Cardiac muscle cell (in vitro differentiated cells and primary cell): Measurements from ENCODE around the gene PSAP. TPM values are rescaled to one million over a fixed set of nuclear protein-coding genes. Genes with fewer than 3 reads are reported as not detected.

Source experiments
- DNase-seq, 2 donors: peaks; one replicate each; pipeline versions ENCODE4 v3.0.0 to v3.0.0-alpha.2; 2010 to 2017; ENCODE audit warnings: low read depth in 1 of 2, low spot score in 1 of 2
- H3K27ac ChIP-seq: fragments of 200-600 bp; sonication (generic); 2 replicates; pipeline ENCODE4 v1.5.1; 2016
- H3K27me3 ChIP-seq: fragments of 200-600 bp; sonication (generic); 2 replicates; pipeline ENCODE4 v1.6.0; 2016; ENCODE audit warnings: control low read depth
- H3K36me3 ChIP-seq: fragments of 200-600 bp; sonication (generic); 2 replicates; pipeline ENCODE4 v1.5.1; 2016; ENCODE audit warnings: control low read depth
- H3K4me1 ChIP-seq: fragments of 200-600 bp; sonication (generic); 2 replicates; pipeline ENCODE4 v1.8.1; 2017; ENCODE audit warnings: low read depth, mild to moderate bottlenecking, mixed run types
- H3K4me3 ChIP-seq: fragments of 200-600 bp; sonication (generic); 2 replicates; pipeline ENCODE4 v1.5.1; 2016; ENCODE audit warnings: mild to moderate bottlenecking
- H3K9me3 ChIP-seq: fragments of 200-600 bp; sonication (generic); 2 replicates; pipeline ENCODE4 v1.5.1; 2017; ENCODE audit warnings: low read depth, mild to moderate bottlenecking, control low read depth
- polyA plus RNA-seq: library from polyadenylated mRNA; unstranded; fragments of >200 nt; fragmentation: Nextera tagmentation; extraction: Ambion mirVana; gene quantifications from 2 replicates; pipeline ENCODE4 v1.2.1, GENCODE V29; 2016
- total RNA-seq: library from RNA; depleted of rRNA; stranded (reverse); fragments of >200 nt; gene quantifications from 2 replicates; pipeline ENCODE4 v1.2.3, GENCODE V29; 2016
- TF ChIP-seq, protein P1 (sequence below): IDR thresholded peaks from 2 replicates; pipeline ENCODE4 v1.5.1; 2012; ENCODE audit warnings: low read depth, mild to moderate bottlenecking, low read length

PSAP gene
- total and polyA plus RNA-seq, 2 experiments from 2014 or later = 624 to 844 TPM

DNA sequence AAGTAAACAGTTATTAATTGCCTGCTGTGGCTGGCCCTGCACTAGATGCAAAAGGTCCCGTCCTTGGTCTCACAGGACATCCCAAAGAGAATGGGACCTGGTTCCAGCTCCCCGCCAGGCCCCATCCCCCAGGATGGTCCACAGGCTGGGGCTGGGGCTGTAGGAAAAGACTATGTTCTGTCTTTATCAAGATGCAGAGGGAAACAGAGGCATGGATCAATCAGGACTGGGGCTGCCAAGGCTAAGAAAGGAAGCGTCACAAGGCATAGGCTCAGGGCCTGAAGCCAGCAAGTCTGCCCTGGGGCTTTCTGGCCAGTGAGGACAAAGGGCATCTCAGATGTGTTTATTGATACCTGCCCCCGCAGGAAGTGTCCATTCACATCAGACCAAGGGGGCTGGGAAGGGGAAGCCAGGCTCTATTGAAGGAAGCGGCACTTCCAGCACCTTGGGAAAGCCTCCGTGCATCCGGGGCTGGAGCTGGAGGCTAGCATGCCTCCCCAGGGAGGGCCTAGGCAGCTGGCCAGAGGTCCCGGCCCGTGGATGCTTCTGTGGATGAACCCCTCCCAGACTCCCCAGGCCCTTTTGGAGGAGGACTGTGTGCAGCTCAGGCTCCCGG lies 83.5 kb downstream of the PSAP start:
- DNase-seq = peak in 1 of 2 donors; percentile 74
- Histone ChIP-seq H3K27me3 (peaks cover 12% of the 10 kb centered on the region), H3K4me1 (no peaks in the 10 kb centered on the region), H3K36me3 (no peaks in the 10 kb centered on the region), H3K27ac (no peak overlapping the region), H3K4me3 (no peak overlapping the region), H3K9me3 (no peaks in the 10 kb centered on the region)
- TF ChIP-seq, protein P1, sequence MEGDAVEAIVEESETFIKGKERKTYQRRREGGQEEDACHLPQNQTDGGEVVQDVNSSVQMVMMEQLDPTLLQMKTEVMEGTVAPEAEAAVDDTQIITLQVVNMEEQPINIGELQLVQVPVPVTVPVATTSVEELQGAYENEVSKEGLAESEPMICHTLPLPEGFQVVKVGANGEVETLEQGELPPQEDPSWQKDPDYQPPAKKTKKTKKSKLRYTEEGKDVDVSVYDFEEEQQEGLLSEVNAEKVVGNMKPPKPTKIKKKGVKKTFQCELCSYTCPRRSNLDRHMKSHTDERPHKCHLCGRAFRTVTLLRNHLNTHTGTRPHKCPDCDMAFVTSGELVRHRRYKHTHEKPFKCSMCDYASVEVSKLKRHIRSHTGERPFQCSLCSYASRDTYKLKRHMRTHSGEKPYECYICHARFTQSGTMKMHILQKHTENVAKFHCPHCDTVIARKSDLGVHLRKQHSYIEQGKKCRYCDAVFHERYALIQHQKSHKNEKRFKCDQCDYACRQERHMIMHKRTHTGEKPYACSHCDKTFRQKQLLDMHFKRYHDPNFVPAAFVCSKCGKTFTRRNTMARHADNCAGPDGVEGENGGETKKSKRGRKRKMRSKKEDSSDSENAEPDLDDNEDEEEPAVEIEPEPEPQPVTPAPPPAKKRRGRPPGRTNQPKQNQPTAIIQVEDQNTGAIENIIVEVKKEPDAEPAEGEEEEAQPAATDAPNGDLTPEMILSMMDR = no peak

DNA sequence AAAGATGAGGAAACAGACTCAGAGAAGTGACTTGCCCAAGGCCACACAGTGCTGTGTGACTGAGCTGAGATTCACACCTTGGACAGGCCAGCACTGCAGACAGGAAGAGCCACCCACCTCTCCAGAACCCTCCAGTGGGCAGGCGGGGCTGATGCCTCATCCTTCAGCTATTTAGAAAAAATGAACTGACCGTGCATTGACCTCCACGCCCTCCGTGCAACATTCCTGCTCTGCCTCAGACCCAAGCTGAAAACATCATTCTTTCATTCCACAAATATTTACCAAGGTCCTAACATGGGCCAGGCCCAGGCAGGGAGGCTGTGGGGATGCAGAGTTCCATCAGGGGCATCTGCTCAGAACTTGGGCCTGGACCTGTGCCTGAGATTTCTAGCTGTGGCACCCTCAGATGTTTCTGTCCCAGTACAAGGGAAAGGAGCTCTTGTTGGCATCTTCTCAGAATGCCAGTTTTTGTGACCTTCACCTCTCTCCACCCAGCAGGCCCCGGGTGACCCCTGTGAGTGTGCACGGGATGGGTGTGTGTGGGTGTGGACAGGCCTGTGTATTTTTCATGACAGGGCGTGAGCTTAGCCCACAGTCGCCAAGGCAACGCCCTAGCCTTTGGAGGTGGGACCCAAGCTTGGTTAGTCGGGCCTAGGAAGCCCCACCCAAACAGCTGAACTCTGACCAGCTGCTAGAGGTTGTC lies 84.2 kb downstream of the PSAP start:
- no peaks in the 10 kb centered on the region for H3K9me3 ChIP-seq
- DNase-seq = peak in 1 of 2 donors; percentile 96
- H3K4me3 ChIP-seq = no peak overlapping the region
- H3K4me1 ChIP-seq = no peaks in the 10 kb centered on the region
- no peaks in the 10 kb centered on the region for H3K36me3 ChIP-seq
- TF ChIP-seq, protein P1 = no peak
- no peak overlapping the region for H3K27ac ChIP-seq
- peaks cover 6% of the 10 kb centered on the region for H3K27me3 ChIP-seq

Other genes starting within 250 kb of the PSAP start
- gene C10orf105, start 131.5 kb downstream of the PSAP start, total RNA-seq = 0.03 TPM in 1 of 2 replicates, not detected in the other
- gene C10orf105, start 131.5 kb downstream of the PSAP start, polyA plus RNA-seq = 0.85 TPM in 1 of 2 replicates, not detected in the other
- gene VSIR, start 77.7 kb downstream of the PSAP start, total RNA-seq = 1.3 and 1.7 TPM in 2 replicates
- 1.5 and 1.8 TPM in 2 replicates for gene VSIR, start 77.7 kb downstream of the PSAP start, polyA plus RNA-seq
- gene CHST3, start 113.1 kb upstream of the PSAP start, total RNA-seq = 15.4 and 22.5 TPM in 2 replicates
- 1.9 and 4.8 TPM in 2 replicates for gene CHST3, start 113.1 kb upstream of the PSAP start, polyA plus RNA-seq
- 1.3 and 5.0 TPM in 2 replicates for gene SPOCK2, start 237.3 kb upstream of the PSAP start, total RNA-seq
- 0.85 and 3.9 TPM in 2 replicates for gene SPOCK2, start 237.3 kb upstream of the PSAP start, polyA plus RNA-seq